Glutamatergic neuron (in vitro differentiated cells): ENCODE measurements around the gene SLC24A3. TPM values are rescaled to one million over a fixed set of nuclear protein-coding genes. Genes with fewer than 3 reads are reported as not detected.

Experiments used
- DNase-seq: peaks from one replicate; pipeline ENCODE4 v3.0.0; 2022
- H3K27ac Mint-ChIP-seq: one replicate; pipeline ENCODE4 v1.8.0; 2020; ENCODE audit warnings: mild to moderate bottlenecking, mixed read lengths, inconsistent platforms; ENCODE audit not compliant: unreplicated experiment
- H3K27me3 Mint-ChIP-seq: one replicate; pipeline ENCODE4 v1.8.0; 2020; ENCODE audit warnings: mild to moderate bottlenecking, moderate library complexity, mixed read lengths, inconsistent platforms; ENCODE audit not compliant: unreplicated experiment
- H3K36me3 Mint-ChIP-seq: one replicate; pipeline ENCODE4 v1.8.0; 2020; ENCODE audit warnings: mild to moderate bottlenecking, mixed read lengths, inconsistent platforms; ENCODE audit not compliant: unreplicated experiment
- H3K4me1 Mint-ChIP-seq: one replicate; pipeline ENCODE4 v1.8.0; 2020; ENCODE audit warnings: mild to moderate bottlenecking, low read depth, mixed read lengths, inconsistent platforms; ENCODE audit not compliant: unreplicated experiment
- H3K4me3 Mint-ChIP-seq: one replicate; pipeline ENCODE4 v1.8.0; 2020; ENCODE audit warnings: mild to moderate bottlenecking, mixed read lengths, inconsistent platforms; ENCODE audit not compliant: unreplicated experiment
- H3K9me3 Mint-ChIP-seq: one replicate; pipeline ENCODE4 v1.8.0; 2020; ENCODE audit warnings: mild to moderate bottlenecking, moderate library complexity, mixed read lengths, inconsistent platforms; ENCODE audit not compliant: unreplicated experiment
- CTCF ChIP-seq: fragments of 200-600 bp; sonication (generic); IDR thresholded peaks from one replicate; pipeline ENCODE4 v1.5.0; 2021; ENCODE audit not compliant: partially characterized antibody, unreplicated experiment
- total RNA-seq: library from RNA; stranded (reverse); fragmentation: NEBNext Ultra II Directional; extraction: Animal tissue kit (Norgen Biotek cat#: 25700); gene quantifications from one replicate; pipeline ENCODE4 v1.2.1, GENCODE V29; 2021; ENCODE audit not compliant: unreplicated experiment

The SLC24A3 gene
- total RNA-seq, 1 donor from 2014 or later = 9.7 TPM

- H3K4me3 Mint-ChIP-seq = no peak overlapping the region
- no peak overlapping the region for H3K27ac Mint-ChIP-seq
- no peaks in the 10 kb centered on the region for H3K4me1 Mint-ChIP-seq
- peaks cover 2% of the 10 kb centered on the region for H3K9me3 Mint-ChIP-seq
- no peak for DNase-seq
- H3K27me3 Mint-ChIP-seq = no peaks in the 10 kb centered on the region
- H3K36me3 Mint-ChIP-seq = no peaks in the 10 kb centered on the region
- TF ChIP-seq CTCF = no peak
Measured at GRCh38 chr20:19354950-19355349, 142.5 kb downstream of the SLC24A3 start.

- Mint-ChIP-seq H3K4me3 (no peak overlapping the region), H3K36me3 (no peaks in the 10 kb centered on the region), H3K27ac (no peak overlapping the region), H3K27me3 (peaks cover 3% of the 10 kb centered on the region), H3K9me3 (peaks cover 2% of the 10 kb centered on the region), H3K4me1 (no peaks in the 10 kb centered on the region)
- TF ChIP-seq CTCF = no peak
- no peak for DNase-seq
Measured at GRCh38 chr20:19361790-19362189, 149.3 kb downstream of the SLC24A3 start.

GRCh38 chr20:19363476-19363875 lies 151.0 kb downstream of the SLC24A3 start:
- Mint-ChIP-seq H3K27me3 (peaks cover 3% of the 10 kb centered on the region), H3K27ac (no peak overlapping the region), H3K9me3 (no peaks in the 10 kb centered on the region), H3K36me3 (no peaks in the 10 kb centered on the region), H3K4me1 (peaks cover 8% of the 10 kb centered on the region), H3K4me3 (no peak overlapping the region)
- TF ChIP-seq CTCF = no peak
- no peak for DNase-seq

GRCh38 chr20:19367591-19367990 lies 155.1 kb downstream of the SLC24A3 start:
- Mint-ChIP-seq H3K4me3 (no peak overlapping the region), H3K36me3 (no peaks in the 10 kb centered on the region), H3K9me3 (no peaks in the 10 kb centered on the region), H3K27me3 (peaks cover 3% of the 10 kb centered on the region), H3K27ac (no peak overlapping the region), H3K4me1 (peaks cover 12% of the 10 kb centered on the region)
- no peak for DNase-seq
- no peak for TF ChIP-seq CTCF

- Mint-ChIP-seq H3K9me3 (no peaks in the 10 kb centered on the region), H3K27ac (no peak overlapping the region), H3K27me3 (peaks cover 3% of the 10 kb centered on the region), H3K36me3 (no peaks in the 10 kb centered on the region), H3K4me3 (peak overlapping the region; percentile 26), H3K4me1 (peaks cover 12% of the 10 kb centered on the region)
- TF ChIP-seq CTCF = no peak
- DNase-seq = no peak
Measured at GRCh38 chr20:19368351-19368750, 155.9 kb downstream of the SLC24A3 start.
